Activated CD8-positive, alpha-beta memory T cell treated with anti-CD3 and anti-CD28 coated beads, Interleukin-2, amount 50 U/mL, for 48 hours (primary cell): Measurements from ENCODE around the gene MFGE8.

Experiments
- DNase-seq: peaks from one replicate; pipeline ENCODE4 v3.0.0-alpha.2; 2020

Gene MFGE8

GRCh38 chr15:88897456-88898194 is 15.6 kb downstream of the MFGE8 start:
- peak; percentile 88 for DNase-seq

GRCh38 chr15:88897142-88897455 is 16.1 kb downstream of the MFGE8 start:
- DNase-seq = no peak

GRCh38 chr15:88896333-88897033 is 16.7 kb downstream of the MFGE8 start:
- DNase-seq = no peak

GRCh38 chr15:88894819-88895767 is 18.1 kb downstream of the MFGE8 start, which contains the start of gene HAPLN3:
Gene HAPLN3, minus strand, starts transcription at chr15:88895544. Its CDS starts 8,246 bp downstream, at chr15:88887298.
- DNase-seq = peak; percentile 82

GRCh38 chr15:88894348-88894818 is 18.8 kb downstream of the MFGE8 start:
- peak; percentile 91 for DNase-seq

- no peak for DNase-seq
Observed at GRCh38 chr15:88891540-88892254, 21.5 kb downstream of the MFGE8 start.

GRCh38 chr15:88890495-88890894 is 22.7 kb downstream of the MFGE8 start:
- DNase-seq = no peak

GRCh38 chr15:88888719-88889118 is 24.5 kb downstream of the MFGE8 start:
- no peak for DNase-seq

- no peak for DNase-seq
Observed at GRCh38 chr15:88887068-88887580, 26.1 kb downstream of the MFGE8 start.

- DNase-seq = no peak
Observed at GRCh38 chr15:88882785-88883184, 30.4 kb downstream of the MFGE8 start.

GRCh38 chr15:88881775-88882174 is 31.4 kb downstream of the MFGE8 start:
- DNase-seq = no peak

GRCh38 chr15:88880944-88881740 is 32.0 kb downstream of the MFGE8 start:
- no peak for DNase-seq

GRCh38 chr15:88878720-88879184 is 34.4 kb downstream of the MFGE8 start:
- peak; percentile 69 for DNase-seq

- DNase-seq = no peak
Observed at GRCh38 chr15:88877906-88878305, 35.3 kb downstream of the MFGE8 start.

GRCh38 chr15:88877415-88877814 is 35.8 kb downstream of the MFGE8 start:
- DNase-seq = no peak

GRCh38 chr15:88876573-88876972 is 36.6 kb downstream of the MFGE8 start:
- no peak for DNase-seq

GRCh38 chr15:88874684-88875083 is 38.5 kb downstream of the MFGE8 start:
- no peak for DNase-seq

- no peak for DNase-seq
Observed at GRCh38 chr15:88874275-88874674, 38.9 kb downstream of the MFGE8 start.

GRCh38 chr15:88873786-88874185 is 39.4 kb downstream of the MFGE8 start:
- DNase-seq = no peak

- no peak for DNase-seq
Observed at GRCh38 chr15:88872706-88873105, 40.5 kb downstream of the MFGE8 start.

GRCh38 chr15:88872106-88872505 is 41.1 kb downstream of the MFGE8 start:
- no peak for DNase-seq
